ENCODE data around the gene COX17. TPM values are rescaled to one million over a fixed set of nuclear protein-coding genes. Genes with fewer than 3 reads are reported as not detected.

COX17 gene
- total RNA-seq, 1 donor from 2014 or later = 22.8 TPM

DNA sequence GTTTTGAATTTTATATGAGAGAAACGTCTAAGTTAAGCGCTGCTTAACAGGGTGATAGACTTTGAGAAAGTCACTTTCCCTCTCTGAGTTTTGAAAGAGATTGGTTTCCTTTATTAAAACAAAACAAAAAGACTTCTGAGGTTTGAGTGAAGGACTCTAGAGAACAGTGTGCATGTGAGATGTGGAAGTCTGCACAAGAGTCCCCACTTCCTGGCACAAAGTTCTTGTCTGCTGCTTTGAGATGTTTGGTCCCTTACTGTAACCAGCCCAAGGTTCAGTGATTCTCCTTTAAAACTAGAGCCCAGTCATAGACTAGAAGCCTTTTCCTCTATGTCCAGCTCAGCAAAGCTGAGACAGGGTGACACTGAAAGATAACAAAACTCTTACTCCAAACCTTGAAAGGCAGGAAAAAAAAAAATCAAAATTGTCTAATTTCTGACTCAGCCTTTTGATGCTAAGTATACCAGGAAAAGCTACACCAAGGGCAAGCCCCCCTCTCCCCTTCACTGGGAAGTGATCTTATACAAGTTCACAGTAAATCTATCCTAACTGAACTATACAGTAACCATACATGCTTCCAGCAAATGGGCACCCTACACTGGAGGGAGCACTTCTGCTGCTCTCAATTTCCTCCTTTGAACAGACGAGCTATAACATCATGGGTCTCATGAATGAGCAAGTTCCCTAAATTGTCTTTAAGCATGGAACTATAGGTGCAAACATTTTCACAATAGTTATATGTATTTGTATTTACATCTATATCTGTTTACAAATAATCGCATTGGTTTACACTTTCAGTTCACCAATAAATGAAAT lies 19.1 kb downstream of the COX17 start:
- Histone ChIP-seq H3K27ac (ENCODE audit: low read depth, low read length) (no peak overlapping the region), H3K9ac (ENCODE audit: low read length) (no peak overlapping the region), H3K4me3 (ENCODE audit: insufficient read depth, low read depth, low read length) (no peak overlapping the region), H3K9me3 (ENCODE audit: insufficient read depth, low read depth, low read length) (no peaks in the 10 kb centered on the region), H3K4me1 (ENCODE audit: insufficient read depth, low read length) (no peaks in the 10 kb centered on the region), H4K20me1 (ENCODE audit: insufficient read depth, low read length) (no peaks in the 10 kb centered on the region), H3K79me2 (ENCODE audit: insufficient read depth, low read length) (no peaks in the 10 kb centered on the region), H3K36me3 (ENCODE audit: insufficient read depth, low read length) (no peaks in the 10 kb centered on the region), H3K4me2 (ENCODE audit: low read length) (no peak overlapping the region), H3K27me3 (ENCODE audit: insufficient read depth, low read length) (no peaks in the 10 kb centered on the region), H2AFZ (ENCODE audit: low read depth, low read length) (no peak overlapping the region)
- DNase-seq (ENCODE audit: low read depth) (no peak), FAIRE-seq (no peak)
- Mint-ChIP-seq H3K36me3 (ENCODE audit: low read depth, unreplicated experiment) (no peaks in the 10 kb centered on the region), H3K9me3 (ENCODE audit: unreplicated experiment) (no peaks in the 10 kb centered on the region), H3K4me3 (ENCODE audit: unreplicated experiment) (no peak overlapping the region), H3K4me1 (ENCODE audit: low read depth, unreplicated experiment) (peaks cover 12% of the 10 kb centered on the region), H3K27ac (ENCODE audit: unreplicated experiment) (no peak overlapping the region), H3K27me3 (ENCODE audit: low read depth, unreplicated experiment) (peaks cover 3% of the 10 kb centered on the region)
- no peak for TF ChIP-seq EZH2 (IDR thresholded peaks at IDR 0.05; ENCODE audit: insufficient read depth, low read length)
- TF ChIP-seq, protein P1, sequence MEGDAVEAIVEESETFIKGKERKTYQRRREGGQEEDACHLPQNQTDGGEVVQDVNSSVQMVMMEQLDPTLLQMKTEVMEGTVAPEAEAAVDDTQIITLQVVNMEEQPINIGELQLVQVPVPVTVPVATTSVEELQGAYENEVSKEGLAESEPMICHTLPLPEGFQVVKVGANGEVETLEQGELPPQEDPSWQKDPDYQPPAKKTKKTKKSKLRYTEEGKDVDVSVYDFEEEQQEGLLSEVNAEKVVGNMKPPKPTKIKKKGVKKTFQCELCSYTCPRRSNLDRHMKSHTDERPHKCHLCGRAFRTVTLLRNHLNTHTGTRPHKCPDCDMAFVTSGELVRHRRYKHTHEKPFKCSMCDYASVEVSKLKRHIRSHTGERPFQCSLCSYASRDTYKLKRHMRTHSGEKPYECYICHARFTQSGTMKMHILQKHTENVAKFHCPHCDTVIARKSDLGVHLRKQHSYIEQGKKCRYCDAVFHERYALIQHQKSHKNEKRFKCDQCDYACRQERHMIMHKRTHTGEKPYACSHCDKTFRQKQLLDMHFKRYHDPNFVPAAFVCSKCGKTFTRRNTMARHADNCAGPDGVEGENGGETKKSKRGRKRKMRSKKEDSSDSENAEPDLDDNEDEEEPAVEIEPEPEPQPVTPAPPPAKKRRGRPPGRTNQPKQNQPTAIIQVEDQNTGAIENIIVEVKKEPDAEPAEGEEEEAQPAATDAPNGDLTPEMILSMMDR (IDR thresholded peaks at IDR 0.05; ENCODE audit: insufficient read depth, low read depth, low read length) = no peak

DNA sequence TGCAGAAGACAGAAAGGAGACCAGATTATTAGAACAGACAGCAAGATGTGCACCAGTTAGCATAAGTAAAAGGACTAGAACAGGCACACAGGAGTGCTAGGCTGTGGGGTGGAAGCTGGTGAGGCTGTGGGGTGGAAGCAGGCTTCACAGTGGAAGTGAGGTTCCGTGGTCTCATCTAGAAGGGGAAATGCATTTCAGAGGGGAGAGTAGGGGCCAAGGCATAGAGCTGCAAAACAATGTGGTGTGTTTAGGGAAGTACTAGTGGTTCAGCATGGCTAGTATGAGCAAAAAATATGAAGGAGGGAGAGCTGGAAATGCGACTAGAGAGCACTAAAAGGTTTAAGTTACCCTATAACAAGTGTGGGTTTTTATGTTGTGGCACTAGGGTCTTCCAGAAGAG lies 23.3 kb downstream of the COX17 start:
- H3K4me2 ChIP-seq (ENCODE audit: low read length) = no peak overlapping the region
- no peak overlapping the region for H3K27ac ChIP-seq (ENCODE audit: low read depth, low read length)
- Mint-ChIP-seq H3K27me3 (ENCODE audit: low read depth, unreplicated experiment) (peaks cover 7% of the 10 kb centered on the region), H3K4me1 (ENCODE audit: low read depth, unreplicated experiment) (peaks cover 3% of the 10 kb centered on the region), H3K27ac (ENCODE audit: unreplicated experiment) (no peak overlapping the region), H3K36me3 (ENCODE audit: low read depth, unreplicated experiment) (no peaks in the 10 kb centered on the region), H3K9me3 (ENCODE audit: unreplicated experiment) (no peaks in the 10 kb centered on the region), H3K4me3 (ENCODE audit: unreplicated experiment) (no peak overlapping the region)
- DNase-seq (ENCODE audit: low read depth) (no peak), FAIRE-seq (no peak)
- H3K79me2 ChIP-seq (ENCODE audit: insufficient read depth, low read length) = no peaks in the 10 kb centered on the region
- no peaks in the 10 kb centered on the region for H3K27me3 ChIP-seq (ENCODE audit: insufficient read depth, low read length)
- no peak overlapping the region for H2AFZ ChIP-seq (ENCODE audit: low read depth, low read length)
- no peaks in the 10 kb centered on the region for H4K20me1 ChIP-seq (ENCODE audit: insufficient read depth, low read length)
- H3K36me3 ChIP-seq (ENCODE audit: insufficient read depth, low read length) = no peaks in the 10 kb centered on the region
- no peak overlapping the region for H3K4me3 ChIP-seq (ENCODE audit: insufficient read depth, low read depth, low read length)
- no peak overlapping the region for H3K9ac ChIP-seq (ENCODE audit: low read length)
- TF ChIP-seq, protein P1 (IDR thresholded peaks at IDR 0.05; ENCODE audit: insufficient read depth, low read depth, low read length) = no peak
- TF ChIP-seq EZH2 (IDR thresholded peaks at IDR 0.05; ENCODE audit: insufficient read depth, low read length) = no peak
- H3K9me3 ChIP-seq (ENCODE audit: insufficient read depth, low read depth, low read length) = no peaks in the 10 kb centered on the region
- no peaks in the 10 kb centered on the region for H3K4me1 ChIP-seq (ENCODE audit: insufficient read depth, low read length)
